ENCODE measurements around the gene TNK1. TPM values are rescaled to one million over a fixed set of nuclear protein-coding genes. Genes with fewer than 3 reads are reported as not detected.
"Not testable (repeated sequence)": the region's sequence is repeated elsewhere in the genome, so short reads cannot be mapped to it uniquely, and the experiment has no call there.

Gene TNK1
- total RNA-seq, 1 donor from 2014 or later: 0.21 TPM

- H3K9me3 Mint-ChIP-seq: no peaks in the 10 kb centered on the region
- TF ChIP-seq, protein P1, sequence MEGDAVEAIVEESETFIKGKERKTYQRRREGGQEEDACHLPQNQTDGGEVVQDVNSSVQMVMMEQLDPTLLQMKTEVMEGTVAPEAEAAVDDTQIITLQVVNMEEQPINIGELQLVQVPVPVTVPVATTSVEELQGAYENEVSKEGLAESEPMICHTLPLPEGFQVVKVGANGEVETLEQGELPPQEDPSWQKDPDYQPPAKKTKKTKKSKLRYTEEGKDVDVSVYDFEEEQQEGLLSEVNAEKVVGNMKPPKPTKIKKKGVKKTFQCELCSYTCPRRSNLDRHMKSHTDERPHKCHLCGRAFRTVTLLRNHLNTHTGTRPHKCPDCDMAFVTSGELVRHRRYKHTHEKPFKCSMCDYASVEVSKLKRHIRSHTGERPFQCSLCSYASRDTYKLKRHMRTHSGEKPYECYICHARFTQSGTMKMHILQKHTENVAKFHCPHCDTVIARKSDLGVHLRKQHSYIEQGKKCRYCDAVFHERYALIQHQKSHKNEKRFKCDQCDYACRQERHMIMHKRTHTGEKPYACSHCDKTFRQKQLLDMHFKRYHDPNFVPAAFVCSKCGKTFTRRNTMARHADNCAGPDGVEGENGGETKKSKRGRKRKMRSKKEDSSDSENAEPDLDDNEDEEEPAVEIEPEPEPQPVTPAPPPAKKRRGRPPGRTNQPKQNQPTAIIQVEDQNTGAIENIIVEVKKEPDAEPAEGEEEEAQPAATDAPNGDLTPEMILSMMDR (conservative IDR thresholded peaks at IDR 0.05): no peak
- no peak overlapping the region for H3K4me3 Mint-ChIP-seq
- H3K27ac Mint-ChIP-seq (ENCODE audit: unreplicated experiment): no peak overlapping the region
- peaks cover 3% of the 10 kb centered on the region for H3K27me3 Mint-ChIP-seq (ENCODE audit: low read depth)
- no peaks in the 10 kb centered on the region for H3K4me1 Mint-ChIP-seq
- DNase-seq (ENCODE audit: low read depth, low spot score): no peak
- no peaks in the 10 kb centered on the region for H3K36me3 Mint-ChIP-seq (ENCODE audit: low read depth)
These were observed 19.0 kb upstream of the TNK1 start for GRCh38 chr17:7361906-7362305.

- no peaks in the 10 kb centered on the region for H3K9me3 Mint-ChIP-seq
- H3K4me1 Mint-ChIP-seq: peaks cover 3% of the 10 kb centered on the region
- TF ChIP-seq, protein P1 (conservative IDR thresholded peaks at IDR 0.05): no peak
- H3K4me3 Mint-ChIP-seq: no peak overlapping the region
- no peak for DNase-seq (ENCODE audit: low read depth, low spot score)
- peaks cover 3% of the 10 kb centered on the region for H3K27me3 Mint-ChIP-seq (ENCODE audit: low read depth)
- H3K27ac Mint-ChIP-seq (ENCODE audit: unreplicated experiment): no peak overlapping the region
- no peaks in the 10 kb centered on the region for H3K36me3 Mint-ChIP-seq (ENCODE audit: low read depth)
These were observed 17.6 kb upstream of the TNK1 start for GRCh38 chr17:7363311-7363710.

DNA sequence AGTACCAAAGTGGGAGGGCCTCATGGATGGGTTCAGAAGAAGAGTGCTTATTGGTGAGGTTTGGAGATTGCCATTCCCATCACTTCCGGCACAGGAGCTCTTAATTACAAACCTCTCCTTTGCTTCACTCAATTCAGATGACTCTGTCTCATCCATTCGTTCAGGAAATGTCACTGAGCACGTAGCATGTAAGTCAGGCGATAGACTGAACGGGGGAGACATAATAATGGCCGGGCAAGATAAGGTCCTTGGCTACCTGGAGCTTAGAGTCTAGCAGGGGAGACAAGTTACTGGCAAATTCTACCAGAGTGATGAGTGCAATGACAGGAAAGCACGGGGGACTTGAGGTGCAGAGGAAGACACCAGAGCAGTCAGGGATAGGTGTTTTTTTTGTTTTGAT is 14.9 kb upstream of the TNK1 start:
- H3K27ac Mint-ChIP-seq (ENCODE audit: unreplicated experiment); H3K9me3 Mint-ChIP-seq; DNase-seq (ENCODE audit: low read depth, low spot score); H3K36me3 Mint-ChIP-seq (ENCODE audit: low read depth); H3K4me3 Mint-ChIP-seq; H3K4me1 Mint-ChIP-seq: not testable (repeated sequence)
- H3K27me3 Mint-ChIP-seq (ENCODE audit: low read depth): peaks cover 13% of the 10 kb centered on the region

GRCh38 chr17:7367083-7367482 is 13.8 kb upstream of the TNK1 start:
- H3K36me3 Mint-ChIP-seq (ENCODE audit: low read depth): no peaks in the 10 kb centered on the region
- TF ChIP-seq, protein P1 (conservative IDR thresholded peaks at IDR 0.05): no peak
- H3K4me3 Mint-ChIP-seq: no peak overlapping the region
- peaks cover 12% of the 10 kb centered on the region for H3K27me3 Mint-ChIP-seq (ENCODE audit: low read depth)
- peaks cover 4% of the 10 kb centered on the region for H3K4me1 Mint-ChIP-seq
- H3K9me3 Mint-ChIP-seq: no peaks in the 10 kb centered on the region
- DNase-seq (ENCODE audit: low read depth, low spot score): no peak
- H3K27ac Mint-ChIP-seq (ENCODE audit: unreplicated experiment): no peak overlapping the region

- Mint-ChIP-seq H3K36me3 (ENCODE audit: low read depth) (no peaks in the 10 kb centered on the region), H3K4me1 (peaks cover 4% of the 10 kb centered on the region), H3K9me3 (no peaks in the 10 kb centered on the region), H3K27me3 (ENCODE audit: low read depth) (peaks cover 12% of the 10 kb centered on the region), H3K27ac (ENCODE audit: unreplicated experiment) (no peak overlapping the region), H3K4me3 (no peak overlapping the region)
- TF ChIP-seq, protein P1 (conservative IDR thresholded peaks at IDR 0.05): no peak
- no peak for DNase-seq (ENCODE audit: low read depth, low spot score)
These were observed 12.8 kb upstream of the TNK1 start for GRCh38 chr17:7367918-7368598.

GRCh38 chr17:7368599-7368994 is 12.3 kb upstream of the TNK1 start:
- not testable (repeated sequence) for H3K9me3 Mint-ChIP-seq; DNase-seq (ENCODE audit: low read depth, low spot score); H3K4me1 Mint-ChIP-seq; H3K4me3 Mint-ChIP-seq; H3K36me3 Mint-ChIP-seq (ENCODE audit: low read depth); H3K27ac Mint-ChIP-seq (ENCODE audit: unreplicated experiment)
- H3K27me3 Mint-ChIP-seq (ENCODE audit: low read depth): peaks cover 12% of the 10 kb centered on the region

Data from neural crest cell (in vitro differentiated cells).